DMS 273 (cell line): ENCODE data around the gene AQP12A.
A peak's percentile ranks its signal among the peaks of the same experiment; 100 is the strongest.
"Not testable (repeated sequence)": the region's sequence is repeated elsewhere in the genome, so short reads cannot be mapped to it uniquely, and the experiment has no call there.

Experiments used
- DNase-seq: peaks from one replicate; lab custom pipeline; 2025; ENCODE audit not compliant: unreplicated experiment; lab: John Stamatoyannopoulos, UW

Gene AQP12A, protein sequence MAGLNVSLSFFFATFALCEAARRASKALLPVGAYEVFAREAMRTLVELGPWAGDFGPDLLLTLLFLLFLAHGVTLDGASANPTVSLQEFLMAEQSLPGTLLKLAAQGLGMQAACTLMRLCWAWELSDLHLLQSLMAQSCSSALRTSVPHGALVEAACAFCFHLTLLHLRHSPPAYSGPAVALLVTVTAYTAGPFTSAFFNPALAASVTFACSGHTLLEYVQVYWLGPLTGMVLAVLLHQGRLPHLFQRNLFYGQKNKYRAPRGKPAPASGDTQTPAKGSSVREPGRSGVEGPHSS

DNA sequence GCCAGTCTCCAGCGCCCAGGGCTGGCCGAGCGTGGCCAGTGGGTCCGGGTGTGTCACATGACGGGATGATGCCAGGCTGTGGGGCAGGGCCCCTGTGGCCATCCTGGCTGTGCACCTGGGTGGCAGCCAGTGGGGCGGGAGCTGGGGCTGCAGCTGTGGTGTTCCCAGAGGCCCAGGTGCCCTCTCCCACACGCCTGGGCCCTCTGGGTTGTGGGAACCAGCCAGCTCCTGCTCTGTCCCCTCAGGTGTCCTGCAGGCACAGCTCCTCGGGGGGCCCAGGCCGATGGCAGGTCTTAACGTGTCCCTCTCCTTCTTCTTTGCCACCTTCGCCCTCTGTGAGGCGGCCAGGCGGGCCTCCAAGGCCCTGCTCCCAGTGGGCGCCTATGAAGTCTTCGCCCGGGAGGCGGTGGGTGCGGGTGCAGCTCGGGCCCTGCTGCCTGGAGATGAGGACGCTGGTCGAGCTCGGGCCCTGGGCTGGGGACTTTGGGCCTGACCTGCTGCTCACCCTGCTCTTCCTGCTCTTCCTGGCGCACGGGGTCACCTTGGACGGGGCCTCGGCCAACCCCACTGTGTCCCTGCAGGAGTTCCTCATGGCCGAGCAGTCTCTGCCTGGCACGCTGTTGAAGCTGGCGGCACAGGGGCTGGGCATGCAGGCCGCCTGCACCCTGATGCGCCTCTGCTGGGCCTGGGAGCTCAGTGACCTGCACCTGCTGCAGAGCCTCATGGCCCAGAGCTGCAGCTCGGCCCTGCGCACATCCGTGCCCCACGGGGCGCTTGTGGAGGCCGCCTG, at the start of gene AQP12A:
Gene AQP12A (plus strand): TSS at position 236 of the 790 bp plus-strand sequence. CDS start 48 bp downstream, at position 284.
- DNase-seq = not testable (repeated sequence)

DNA sequence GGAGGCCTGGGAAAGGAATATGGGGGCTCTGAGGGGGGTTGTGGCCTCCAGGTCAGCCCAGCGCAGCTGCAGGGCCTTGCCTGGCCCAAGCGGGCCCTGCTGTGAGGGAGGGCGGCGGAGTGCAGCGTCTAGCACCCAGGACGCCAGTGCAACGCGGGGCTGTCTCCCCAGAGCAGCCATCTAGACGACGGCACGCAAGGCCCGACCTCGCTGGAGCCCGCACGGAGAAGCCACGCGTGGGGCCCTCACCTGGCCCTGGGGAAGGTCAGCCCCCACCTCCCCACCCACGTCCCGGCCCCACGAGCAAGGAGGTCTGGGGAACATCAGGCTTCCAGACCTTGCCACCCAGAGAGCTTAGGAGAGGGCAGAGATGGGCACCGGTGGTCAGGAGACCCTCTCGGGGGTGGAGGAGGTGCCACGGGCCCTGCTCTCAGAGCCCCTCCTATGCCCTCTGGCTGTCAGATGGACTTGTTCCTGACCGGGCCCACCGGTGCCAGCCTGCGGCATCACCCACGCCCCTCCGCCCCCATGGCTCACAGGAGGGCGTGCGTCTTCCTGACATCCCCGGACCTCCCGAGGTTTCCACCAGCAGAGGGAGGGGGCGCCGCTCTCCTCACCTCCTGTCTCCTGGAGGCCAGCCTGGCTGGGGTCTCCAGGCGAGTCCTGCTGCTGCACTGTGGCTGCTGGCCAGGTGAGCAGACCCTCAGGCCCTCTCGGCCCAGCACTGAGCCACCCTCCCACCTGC, 49.4 kb upstream of the AQP12A start:
- no peak for DNase-seq

DNA sequence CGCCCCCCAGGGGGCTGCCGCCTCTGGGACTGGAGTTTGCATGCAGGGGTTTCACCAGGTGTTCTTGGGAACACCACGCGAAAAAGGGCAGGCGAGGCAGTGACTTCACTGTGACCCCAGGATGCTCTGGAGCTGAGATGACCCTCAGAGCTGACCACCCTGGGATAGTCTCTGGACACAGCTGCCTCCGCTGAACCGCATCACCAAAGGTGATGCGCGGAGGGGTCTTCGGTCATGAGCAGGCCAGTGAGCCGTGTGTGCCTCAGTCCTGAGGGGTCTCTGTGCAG, 48.9 kb upstream of the AQP12A start:
- no peak for DNase-seq

DNA sequence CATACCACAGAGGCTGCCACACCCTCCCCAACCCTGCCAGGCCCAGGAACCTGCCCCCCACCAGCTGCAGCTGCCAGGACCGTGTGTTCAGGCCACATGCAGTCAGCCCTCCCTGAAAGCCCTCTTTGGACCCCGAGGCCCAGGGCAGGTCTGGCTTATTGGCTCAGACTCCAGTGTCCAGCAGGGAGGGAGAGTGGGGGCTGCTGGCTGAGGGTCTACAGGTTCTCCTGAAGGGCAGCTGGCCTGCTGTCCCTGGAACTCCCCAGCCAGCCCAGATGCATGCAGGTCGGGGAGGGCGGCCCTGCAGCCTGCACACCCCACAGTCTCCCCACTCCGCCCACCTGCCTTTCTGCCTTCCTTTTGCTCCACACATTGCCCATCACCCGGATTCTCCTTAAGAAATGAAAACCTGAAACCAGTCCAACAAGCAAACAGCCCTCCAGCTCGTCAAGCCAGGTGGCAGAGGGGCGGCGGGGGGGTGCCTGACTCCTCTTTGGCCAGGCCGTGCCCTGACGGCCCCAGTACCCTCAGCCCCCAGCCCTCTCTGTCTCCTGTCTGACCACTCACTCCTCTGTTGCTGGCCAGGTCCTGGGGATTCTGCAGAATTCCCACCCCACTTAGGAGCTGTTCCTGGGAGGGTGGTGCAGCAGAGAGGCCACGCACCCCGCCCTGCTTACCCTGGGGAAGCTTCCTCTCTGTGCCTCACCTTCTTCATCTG, 48.4 kb upstream of the AQP12A start:
- no peak for DNase-seq

DNA sequence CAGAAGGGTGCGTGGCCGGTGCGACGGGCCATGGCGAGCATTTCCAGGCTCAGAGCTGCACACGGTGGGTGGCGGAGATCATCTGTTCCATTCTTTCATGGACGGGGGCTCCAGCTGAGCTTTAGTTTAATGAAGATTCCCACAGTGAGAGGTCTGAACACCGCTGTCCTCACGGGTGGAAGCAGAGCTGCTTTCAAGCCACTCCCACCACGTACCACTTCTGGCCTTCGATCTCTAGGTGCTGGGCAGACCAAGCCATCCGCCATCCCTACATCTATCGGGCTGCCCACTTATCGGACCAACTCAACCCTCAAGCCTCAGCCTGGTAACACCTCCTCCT, 47.9 kb upstream of the AQP12A start:
- no peak for DNase-seq

DNA sequence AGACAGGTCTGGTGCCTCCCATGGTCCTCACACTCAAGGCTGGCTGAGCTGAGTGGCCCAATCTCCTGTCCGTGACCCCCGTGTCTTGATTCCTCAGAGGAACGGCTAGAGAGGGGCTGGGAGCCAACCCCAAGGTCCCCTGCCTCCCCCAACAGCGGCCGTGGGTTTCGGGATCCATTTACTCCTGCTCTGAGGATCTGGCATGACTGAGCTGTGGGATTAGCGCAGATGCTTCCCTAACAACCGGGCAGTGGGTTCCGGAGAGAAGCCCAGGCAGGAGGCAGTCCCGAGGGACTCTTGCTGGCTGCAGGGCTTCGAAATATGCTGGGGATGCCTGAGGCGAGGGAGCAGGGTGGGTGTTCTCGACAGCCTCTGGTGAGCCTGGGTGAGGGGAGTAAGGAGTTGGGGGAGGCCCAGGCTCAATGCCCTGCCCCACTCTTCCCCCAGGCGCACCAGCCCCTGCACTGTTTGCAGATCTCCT, 47.5 kb upstream of the AQP12A start:
- DNase-seq = peak; percentile 45

DNA sequence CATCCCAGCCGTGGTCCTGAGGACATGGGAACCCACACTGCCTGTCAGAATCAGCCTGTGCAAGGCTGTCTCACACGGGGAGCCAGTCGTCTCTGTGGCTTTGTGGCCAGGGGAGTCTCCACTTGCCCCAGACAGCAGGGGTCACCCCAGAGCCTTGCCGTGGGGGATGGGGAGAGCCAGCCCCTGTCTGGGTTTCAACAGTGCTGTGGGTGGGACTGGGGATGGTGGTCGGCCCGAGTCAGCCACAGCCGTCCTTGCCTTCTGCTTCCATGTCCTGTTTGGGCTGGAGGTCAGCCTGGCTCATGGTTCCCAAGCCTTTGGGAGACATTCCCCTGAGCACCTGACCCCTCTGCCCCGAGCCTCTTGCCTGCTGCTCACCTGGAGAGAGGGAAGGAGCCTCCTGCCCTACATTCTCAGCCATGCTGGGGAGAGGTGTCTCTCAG, 46.8 kb upstream of the AQP12A start:
- no peak for DNase-seq

DNA sequence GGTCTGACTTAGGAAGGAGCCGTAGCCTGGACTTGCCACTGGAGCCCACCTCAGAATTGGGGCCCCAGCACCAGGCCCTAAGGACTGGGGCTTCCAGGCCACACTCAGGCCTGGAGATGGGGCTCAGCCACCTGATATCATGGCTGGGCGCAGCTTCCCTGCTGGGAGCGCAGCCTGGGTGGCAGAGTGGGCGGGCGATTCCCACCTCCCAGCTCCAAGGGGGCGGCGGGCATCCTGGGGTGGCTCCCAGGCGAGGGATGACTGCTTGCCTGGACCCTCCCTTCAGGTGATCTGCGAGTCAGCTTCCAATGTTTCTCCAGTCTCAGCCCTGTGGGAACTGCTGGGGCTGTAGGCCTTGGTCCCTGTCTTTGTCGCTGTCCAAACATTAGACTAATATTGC, 46.3 kb upstream of the AQP12A start:
- DNase-seq = no peak

DNA sequence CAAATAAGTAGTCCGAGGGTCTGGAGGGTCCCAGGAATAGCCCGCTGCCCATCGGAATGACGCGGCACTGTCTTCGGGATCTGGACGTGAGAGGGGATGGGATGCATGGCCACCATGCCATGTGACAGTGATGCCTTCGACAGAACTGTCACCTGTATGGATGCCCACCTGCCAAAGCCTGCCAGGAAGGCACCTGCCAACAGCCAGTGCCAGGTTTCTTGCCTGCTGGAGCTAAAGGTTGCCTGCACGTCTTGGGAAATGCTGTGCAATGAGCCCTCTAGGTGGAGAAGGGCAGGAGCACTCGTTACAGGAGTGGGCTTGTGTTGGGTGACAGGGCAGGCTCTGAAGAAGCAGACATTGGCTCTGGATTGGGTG, 45.9 kb upstream of the AQP12A start:
- no peak for DNase-seq

DNA sequence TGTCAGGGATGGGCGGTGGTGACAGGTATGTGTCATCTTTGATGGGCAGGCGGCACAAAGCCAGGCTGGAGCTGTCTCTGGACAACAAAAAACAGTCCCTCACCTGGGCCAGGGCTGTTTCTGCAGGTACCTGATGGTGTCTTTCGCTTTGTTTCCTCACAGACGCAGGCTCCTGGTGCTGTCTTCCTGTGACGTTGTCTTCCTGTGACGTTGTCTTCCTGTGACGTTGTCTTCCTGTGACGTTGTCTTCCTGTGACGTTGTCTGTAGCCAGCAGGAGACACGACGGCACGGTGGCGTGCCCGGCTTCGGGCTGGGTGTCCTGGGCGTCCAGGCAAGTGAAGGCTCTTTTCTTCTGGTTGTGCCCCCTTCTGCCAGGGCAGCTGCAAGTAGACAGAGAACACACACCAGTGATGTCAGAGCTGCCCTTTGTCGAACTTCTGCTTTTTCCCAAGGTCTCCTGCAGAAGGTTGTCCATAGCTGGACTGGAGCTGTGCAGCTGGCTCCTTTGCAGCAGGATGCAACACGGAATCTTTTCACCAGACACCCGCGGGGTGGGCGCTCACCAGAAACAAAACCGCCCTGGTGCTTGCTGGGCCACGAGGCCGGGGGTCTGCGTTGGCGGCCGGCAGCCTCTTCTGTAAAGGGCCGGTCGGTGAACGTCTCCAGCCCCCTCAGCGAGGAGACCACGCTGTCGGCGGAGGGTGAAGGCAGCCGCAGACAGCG, 45.3 kb upstream of the AQP12A start:
- no peak for DNase-seq

DNA sequence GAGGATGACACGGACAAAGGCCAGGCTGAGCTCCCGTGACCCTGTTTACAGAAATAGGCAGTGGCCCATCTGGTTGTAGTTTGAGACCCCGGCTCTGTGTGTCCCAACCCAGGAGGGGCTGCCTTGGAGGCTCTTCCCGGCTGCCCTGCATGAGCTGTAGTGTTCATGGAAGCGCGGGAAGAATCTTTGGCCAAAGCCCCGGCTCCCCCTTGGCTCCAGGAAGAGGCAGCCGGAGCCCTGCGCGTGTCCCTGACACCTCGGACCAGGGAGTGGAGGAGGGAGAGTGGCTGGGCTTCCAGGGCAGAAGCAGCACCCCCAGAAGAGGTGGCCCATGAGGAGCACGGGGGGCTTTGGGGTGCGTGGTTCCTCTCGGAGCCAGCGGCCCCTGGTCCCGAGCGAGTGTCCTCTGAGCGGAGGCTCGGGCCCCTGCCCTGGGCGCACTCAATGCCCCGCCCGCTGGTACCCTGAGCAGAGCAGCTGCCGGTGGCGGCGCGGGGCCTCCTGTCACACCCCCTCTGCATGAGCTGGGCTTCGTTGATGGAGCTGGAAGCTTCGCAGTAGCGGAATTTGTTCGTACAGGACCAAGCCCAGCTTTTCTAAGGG, 44.7 kb upstream of the AQP12A start:
- no peak for DNase-seq

DNA sequence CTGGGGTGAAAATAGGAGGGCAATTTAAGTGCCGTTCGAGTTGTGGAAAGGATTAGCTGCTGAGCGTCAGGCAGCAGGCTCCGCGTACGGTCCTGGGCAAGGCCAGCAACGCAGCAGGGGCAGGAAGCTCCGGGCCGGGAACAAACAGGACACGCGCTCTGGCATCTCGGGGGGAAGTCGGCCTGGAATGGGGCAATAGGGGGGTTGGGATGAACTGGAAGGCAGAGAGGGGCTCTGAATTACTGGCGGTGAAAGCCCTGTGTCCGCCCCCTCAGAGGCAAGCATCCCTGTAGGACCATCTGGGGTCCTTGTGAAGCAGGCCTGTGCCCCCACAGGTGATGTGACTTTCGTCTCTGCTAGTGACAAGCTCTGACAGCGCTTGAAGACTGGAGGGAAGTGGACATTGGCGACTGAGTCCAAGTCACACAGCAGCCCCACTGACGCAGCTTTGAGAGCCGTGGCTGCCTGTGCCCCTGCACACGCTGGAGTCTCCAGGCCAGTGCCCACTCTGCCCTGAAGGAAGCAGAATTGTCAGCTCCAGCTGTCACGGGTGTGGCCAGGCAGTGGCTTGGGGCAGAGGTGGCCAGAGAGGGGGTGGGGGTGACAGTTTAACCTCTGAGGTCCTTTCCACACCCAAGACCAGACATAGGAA, 44.0 kb upstream of the AQP12A start:
- DNase-seq = no peak

DNA sequence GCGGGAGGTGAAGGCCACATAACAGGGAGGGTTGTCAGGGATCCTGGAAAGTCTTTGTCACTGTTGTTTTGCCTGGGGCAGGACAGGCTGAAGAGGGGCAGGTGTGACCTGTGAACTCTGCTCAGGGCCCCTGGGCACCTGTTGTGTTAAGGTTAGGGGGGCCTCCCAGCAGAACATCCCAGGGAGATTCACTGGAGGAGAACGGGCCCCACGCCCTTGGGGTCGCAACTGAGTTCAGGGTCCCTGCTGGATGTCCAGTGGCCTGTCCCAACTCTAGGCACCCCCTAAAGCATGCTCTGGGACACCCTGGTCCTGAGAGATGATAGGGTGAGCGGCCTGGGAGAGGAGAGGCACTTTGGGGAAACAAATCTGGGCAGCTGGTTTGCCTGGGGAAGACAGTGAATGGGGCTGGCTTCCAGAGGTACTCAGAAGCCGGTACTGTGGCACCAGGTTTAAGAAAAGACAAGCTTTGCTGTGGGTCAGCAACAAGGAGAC, 43.5 kb upstream of the AQP12A start:
- no peak for DNase-seq

DNA sequence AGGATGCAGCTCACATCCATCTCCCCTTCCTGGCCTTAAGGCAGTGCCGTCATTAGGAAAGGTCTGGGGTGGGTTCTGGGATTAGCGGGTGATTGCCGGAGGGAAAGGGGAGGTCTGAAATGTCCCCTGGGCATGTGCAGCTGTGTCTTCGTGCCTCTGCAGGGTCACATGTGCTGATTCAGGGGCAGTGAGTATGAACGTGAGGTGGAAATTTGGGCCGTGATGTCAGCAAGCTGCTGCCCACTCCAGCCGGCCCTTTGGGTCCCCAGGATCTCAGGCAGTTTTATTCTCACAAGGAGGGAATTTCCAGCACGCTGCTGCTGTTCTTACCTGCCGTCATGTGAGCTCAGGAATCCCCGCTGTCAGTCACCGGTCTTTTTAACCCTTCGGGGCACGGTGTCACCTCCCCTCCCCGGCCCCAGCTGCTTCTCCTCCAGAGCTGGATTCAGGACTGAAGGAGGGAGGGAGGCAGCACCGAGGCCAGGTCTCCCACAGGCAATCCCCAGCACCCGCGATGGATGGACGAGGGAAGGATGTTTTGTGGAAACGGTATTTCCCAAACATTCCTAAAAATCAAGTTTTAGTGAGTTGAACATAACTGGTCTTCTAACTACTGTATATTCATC, 42.9 kb upstream of the AQP12A start:
- DNase-seq = no peak

DNA sequence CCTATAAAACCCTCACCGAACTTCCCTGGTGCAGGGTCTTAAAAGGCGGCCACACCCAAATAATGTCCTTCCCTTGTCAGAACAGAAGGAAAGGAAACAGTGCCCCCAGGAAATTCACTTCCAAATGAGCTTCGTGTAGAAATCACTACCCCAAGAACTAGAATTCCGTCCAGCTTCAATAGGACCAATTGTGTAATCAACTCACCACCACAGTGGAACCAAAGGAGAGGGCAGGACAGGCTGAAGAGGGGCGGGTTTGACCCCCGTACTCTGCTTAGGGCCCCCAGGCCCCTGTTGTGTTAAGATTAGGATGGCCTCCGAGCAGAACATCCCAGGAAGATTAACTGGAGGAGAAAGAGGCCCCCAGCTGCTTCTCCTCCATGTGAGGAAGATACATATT, 42.3 kb upstream of the AQP12A start:
- no peak for DNase-seq

DNA sequence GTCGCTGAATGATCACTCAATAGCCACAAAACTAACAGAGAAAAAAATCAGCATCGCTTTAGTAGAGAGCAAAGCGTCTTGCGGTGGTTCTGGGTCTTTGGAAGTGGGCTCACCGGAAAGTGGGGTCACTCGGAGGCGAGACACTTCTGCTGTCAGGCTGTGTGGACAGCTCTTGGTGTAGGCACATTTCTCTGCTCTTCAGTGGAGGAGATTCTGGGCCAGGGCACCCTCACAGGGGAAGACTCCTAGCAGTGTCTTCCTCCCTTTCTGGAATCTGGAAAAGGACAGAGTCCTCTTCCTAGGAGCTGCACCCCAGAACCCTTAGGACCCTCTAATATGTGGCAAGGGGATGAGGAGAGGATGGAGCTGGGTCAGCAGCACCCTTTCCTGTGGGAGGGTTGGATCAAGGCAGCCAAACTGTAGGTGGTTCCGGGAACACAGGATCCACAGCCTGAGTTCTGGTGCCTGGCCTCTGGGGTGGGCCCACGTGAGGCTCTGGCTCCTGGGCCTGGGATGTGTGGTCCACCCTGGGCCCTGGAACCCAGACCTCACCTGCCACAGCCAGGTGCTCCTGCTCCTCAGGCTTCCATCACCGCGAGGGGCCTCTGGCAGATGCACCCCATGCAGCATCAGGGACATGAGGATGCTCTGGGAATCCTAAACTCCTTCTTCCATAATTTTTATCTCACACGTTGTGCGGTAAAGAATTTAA, 41.3 kb upstream of the AQP12A start:
- no peak for DNase-seq

DNA sequence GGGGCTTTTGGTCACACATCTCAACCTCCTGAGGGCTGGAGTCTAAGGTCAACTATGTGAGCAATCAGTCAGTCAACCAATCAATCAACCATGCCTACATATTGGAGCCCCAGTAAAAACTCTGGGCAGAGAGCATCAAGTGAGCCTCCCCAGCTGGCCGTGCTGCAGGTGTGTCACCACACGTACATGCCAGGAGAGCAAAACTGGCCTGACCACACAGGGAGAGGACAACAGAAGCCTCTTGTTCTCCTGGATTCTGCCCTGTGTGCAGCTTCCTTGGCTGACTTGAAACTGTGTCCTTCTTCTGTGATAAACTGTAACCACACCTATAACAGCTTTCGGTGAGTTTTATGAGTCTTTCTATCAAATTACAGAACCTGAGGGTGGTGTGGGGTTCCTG, 40.5 kb upstream of the AQP12A start:
- DNase-seq = no peak
